WTC11 (cell line): ENCODE results near the gene MON1A. TPM values are rescaled to one million over a fixed set of nuclear protein-coding genes. Genes with fewer than 3 reads are reported as not detected.

Experiments used
- ATAC-seq: fragments of 200-7000 bp; cut with Tn5 transposase; 2 replicates; pipeline ENCODE4 v1.10.0; 2021; ENCODE audit warnings: mild to moderate bottlenecking, moderate library complexity
- CTCF ChIA-PET: fragments of 300-600 bp; sonication (Branson Sonifier 250); formaldehyde crosslinking; loops from one replicate; lab custom pipeline; 2021; ENCODE audit warnings: antibody characterized with exemption; lab: Charles Lee
- POLR2A ChIA-PET: fragments of 350-600 bp; sonication (Branson Sonifier 250); formaldehyde crosslinking; loops from one replicate; lab custom pipeline; 2021; ENCODE audit warnings: antibody characterized with exemption; lab: Charles Lee
- DNase-seq: peaks from one replicate; pipeline ENCODE4 v3.0.0; 2021; ENCODE audit warnings: low spot score
- H3K27ac Mint-ChIP-seq: 2 replicates; pipeline ENCODE4 v1.8.0; 2021; ENCODE audit warnings: mixed read lengths
- H3K27me3 Mint-ChIP-seq: 2 replicates; pipeline ENCODE4 v1.8.0; 2021; ENCODE audit warnings: low read depth, mild to moderate bottlenecking, moderate library complexity, mixed read lengths
- H3K36me3 Mint-ChIP-seq: 2 replicates; pipeline ENCODE4 v1.8.0; 2021; ENCODE audit warnings: mixed read lengths
- H3K4me1 Mint-ChIP-seq: 2 replicates; pipeline ENCODE4 v1.8.0; 2022; ENCODE audit warnings: mixed read lengths
- H3K4me3 Mint-ChIP-seq: 2 replicates; pipeline ENCODE4 v1.8.0; 2021; ENCODE audit warnings: mild to moderate bottlenecking, moderate library complexity, mixed read lengths
- H3K9me3 Mint-ChIP-seq: 2 replicates; pipeline ENCODE4 v1.8.0; 2021; ENCODE audit warnings: mixed read lengths
- FOXK1 ChIP-seq: sonication (generic); formaldehyde crosslinking; IDR thresholded peaks from 2 replicates; pipeline ENCODE4 v1.8.0; 2022; ENCODE audit warnings: mild to moderate bottlenecking, moderate library complexity, missing genetic modification reagents
- GABPB1 ChIP-seq: sonication (generic); formaldehyde crosslinking; IDR thresholded peaks from 2 replicates; pipeline ENCODE4 v1.8.1; 2023; ENCODE audit warnings: mild to moderate bottlenecking, missing genetic modification reagents
- JUN ChIP-seq: sonication (generic); formaldehyde crosslinking; IDR thresholded peaks from 2 replicates; pipeline ENCODE4 v1.8.0; 2023; ENCODE audit warnings: mild to moderate bottlenecking, missing genetic modification reagents
- KAT7 ChIP-seq: sonication (generic); formaldehyde crosslinking; IDR thresholded peaks from 2 replicates; pipeline ENCODE4 v1.8.1; 2023; ENCODE audit warnings: missing genetic modification reagents, mild to moderate bottlenecking, borderline replicate concordance
- MXD4 ChIP-seq: fragments of 250-450 bp; sonication (Bioruptor Pico); IDR thresholded peaks from 2 replicates; pipeline ENCODE4 v1.8.0; 2021; ENCODE audit warnings: mild to moderate bottlenecking, moderate library complexity, borderline replicate concordance
- NFE2L1 ChIP-seq: sonication (generic); formaldehyde crosslinking; IDR thresholded peaks from 2 replicates; pipeline ENCODE4 v1.8.1; 2023; ENCODE audit warnings: missing genetic modification reagents
- NR3C1 ChIP-seq: sonication (generic); formaldehyde crosslinking; conservative IDR thresholded peaks from 2 replicates; pipeline ENCODE4 v1.8.1; 2023; ENCODE audit warnings: low read depth, mild to moderate bottlenecking, missing genetic modification reagents
- TCF7 ChIP-seq: sonication (generic); formaldehyde crosslinking; IDR thresholded peaks from 2 replicates; pipeline ENCODE4 v1.8.0; 2022; ENCODE audit warnings: mild to moderate bottlenecking, low read depth, missing genetic modification reagents, moderate library complexity
- ZNF219 ChIP-seq: sonication (generic); formaldehyde crosslinking; IDR thresholded peaks from 2 replicates; pipeline ENCODE4 v1.8.0; 2023; ENCODE audit warnings: missing genetic modification reagents, mild to moderate bottlenecking, borderline replicate concordance
- ZNF416 ChIP-seq: fragments of 250-450 bp; sonication (Bioruptor Pico); IDR thresholded peaks from 2 replicates; pipeline ENCODE4 v1.9.0; 2021; ENCODE audit warnings: mild to moderate bottlenecking, inconsistent platforms
- ZNF671 ChIP-seq: fragments of 250-450 bp; sonication (Bioruptor Pico); IDR thresholded peaks from 2 replicates; pipeline ENCODE4 v1.8.0; 2021; ENCODE audit warnings: mild to moderate bottlenecking
- total RNA-seq: library from RNA; stranded (reverse); gene quantifications from 3 replicates; pipeline ENCODE4 v1.2.3, GENCODE V29; 2021
- TF ChIP-seq, protein P1 (sequence below): sonication (generic); formaldehyde crosslinking; IDR thresholded peaks from 2 replicates; pipeline ENCODE4 v1.8.1; 2022; ENCODE audit warnings: mild to moderate bottlenecking, moderate library complexity, missing genetic modification reagents
- TF ChIP-seq, protein P2 (sequence below): sonication (generic); formaldehyde crosslinking; IDR thresholded peaks from 2 replicates; pipeline ENCODE4 v1.8.1; 2022; ENCODE audit warnings: low read depth, missing genetic modification reagents, borderline replicate concordance
- TF ChIP-seq, protein P3 (sequence below): sonication (generic); formaldehyde crosslinking; IDR thresholded peaks from 2 replicates; pipeline ENCODE4 v1.8.0; 2023; ENCODE audit warnings: missing genetic modification reagents, mild to moderate bottlenecking, borderline replicate concordance
- TF ChIP-seq, protein P4 (sequence below): sonication (generic); formaldehyde crosslinking; IDR thresholded peaks from 2 replicates; pipeline ENCODE4 v1.8.1; 2023; ENCODE audit warnings: mild to moderate bottlenecking, missing genetic modification reagents
- TF ChIP-seq, protein P5 (sequence below): sonication (generic); formaldehyde crosslinking; IDR thresholded peaks from 2 replicates; pipeline ENCODE4 v1.8.1; 2022; ENCODE audit warnings: low read depth, mild to moderate bottlenecking, moderate library complexity, missing genetic modification reagents, borderline replicate concordance
- TF ChIP-seq, protein P6 (sequence below): sonication (generic); formaldehyde crosslinking; conservative IDR thresholded peaks from 2 replicates; pipeline ENCODE4 v1.8.1; 2022; ENCODE audit warnings: mild to moderate bottlenecking, missing genetic modification reagents
- TF ChIP-seq, protein P7 (sequence below): sonication (generic); formaldehyde crosslinking; IDR thresholded peaks from 2 replicates; pipeline ENCODE4 v1.8.0; 2022; ENCODE audit warnings: mild to moderate bottlenecking, missing genetic modification reagents
- TF ChIP-seq, protein P8 (sequence below): fragments of 250-450 bp; sonication (Bioruptor Pico); IDR thresholded peaks from 2 replicates; pipeline ENCODE4 v1.9.0; 2021; ENCODE audit warnings: mild to moderate bottlenecking

The MON1A gene
- total RNA-seq, 1 experiment from 2014 or later = 8.6 TPM

DNA sequence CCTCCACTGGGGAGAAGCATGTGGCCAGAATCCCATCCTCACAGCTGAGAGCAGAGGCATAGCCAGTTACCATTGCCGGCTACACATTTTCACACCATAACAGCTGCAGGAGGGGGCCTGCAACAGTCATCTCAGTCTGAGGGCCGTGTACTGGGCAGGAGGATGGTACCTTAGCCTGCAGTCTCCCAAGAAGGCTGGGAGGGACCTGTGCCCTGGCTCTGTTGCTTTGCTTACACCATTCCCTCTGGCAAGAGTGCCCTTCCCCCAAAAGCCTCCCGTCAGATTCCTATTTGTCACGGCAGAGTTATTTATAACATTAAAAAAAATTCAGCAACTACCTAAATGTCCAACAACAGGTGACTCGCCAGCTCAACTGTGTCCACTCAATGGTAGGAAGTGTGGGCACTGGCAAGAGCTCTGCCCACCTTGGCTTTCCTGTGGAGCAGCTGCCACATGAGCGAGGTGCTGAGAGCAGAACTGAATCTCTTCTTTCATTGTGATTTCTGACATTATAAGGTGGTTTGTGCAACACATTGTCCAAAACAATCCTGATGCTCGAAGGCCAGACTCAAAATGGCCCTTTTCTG is 64.3 kb downstream of the MON1A start:
- H3K36me3 Mint-ChIP-seq = peaks cover 8% of the 10 kb centered on the region
- ChIA-PET CTCF (interaction anchor here (1.1 to 3.9 kb wide), 3 partner anchors 13 to 64 kb away, joined by 3 to 11 read pairs (median 4); partner anchors contain the start of gene MON1A), POLR2A (no interaction called here)
- H3K4me1 Mint-ChIP-seq = peaks cover 44% of the 10 kb centered on the region
- DNase-seq (no peak), ATAC-seq (no peak)
- no peaks in the 10 kb centered on the region for H3K27me3 Mint-ChIP-seq
- H3K27ac Mint-ChIP-seq = no peak overlapping the region
- TF ChIP-seq ZNF671 (CRISPR knock-in tag) (no peak), TCF7 (CRISPR knock-in tag) (no peak), FOXK1 (CRISPR knock-in tag) (no peak), MXD4 (CRISPR knock-in tag) (no peak), NFE2L1 (CRISPR knock-in tag) (no peak), ZNF219 (CRISPR knock-in tag) (no peak)
- TF ChIP-seq, protein P1, sequence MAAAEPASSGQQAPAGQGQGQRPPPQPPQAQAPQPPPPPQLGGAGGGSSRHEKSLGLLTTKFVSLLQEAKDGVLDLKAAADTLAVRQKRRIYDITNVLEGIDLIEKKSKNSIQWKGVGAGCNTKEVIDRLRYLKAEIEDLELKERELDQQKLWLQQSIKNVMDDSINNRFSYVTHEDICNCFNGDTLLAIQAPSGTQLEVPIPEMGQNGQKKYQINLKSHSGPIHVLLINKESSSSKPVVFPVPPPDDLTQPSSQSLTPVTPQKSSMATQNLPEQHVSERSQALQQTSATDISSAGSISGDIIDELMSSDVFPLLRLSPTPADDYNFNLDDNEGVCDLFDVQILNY (CRISPR knock-in tag) = no peak
- TF ChIP-seq, protein P2, sequence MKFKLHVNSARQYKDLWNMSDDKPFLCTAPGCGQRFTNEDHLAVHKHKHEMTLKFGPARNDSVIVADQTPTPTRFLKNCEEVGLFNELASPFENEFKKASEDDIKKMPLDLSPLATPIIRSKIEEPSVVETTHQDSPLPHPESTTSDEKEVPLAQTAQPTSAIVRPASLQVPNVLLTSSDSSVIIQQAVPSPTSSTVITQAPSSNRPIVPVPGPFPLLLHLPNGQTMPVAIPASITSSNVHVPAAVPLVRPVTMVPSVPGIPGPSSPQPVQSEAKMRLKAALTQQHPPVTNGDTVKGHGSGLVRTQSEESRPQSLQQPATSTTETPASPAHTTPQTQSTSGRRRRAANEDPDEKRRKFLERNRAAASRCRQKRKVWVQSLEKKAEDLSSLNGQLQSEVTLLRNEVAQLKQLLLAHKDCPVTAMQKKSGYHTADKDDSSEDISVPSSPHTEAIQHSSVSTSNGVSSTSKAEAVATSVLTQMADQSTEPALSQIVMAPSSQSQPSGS = no peak
- no peak overlapping the region for H3K4me3 Mint-ChIP-seq
- H3K9me3 Mint-ChIP-seq = no peaks in the 10 kb centered on the region

DNA sequence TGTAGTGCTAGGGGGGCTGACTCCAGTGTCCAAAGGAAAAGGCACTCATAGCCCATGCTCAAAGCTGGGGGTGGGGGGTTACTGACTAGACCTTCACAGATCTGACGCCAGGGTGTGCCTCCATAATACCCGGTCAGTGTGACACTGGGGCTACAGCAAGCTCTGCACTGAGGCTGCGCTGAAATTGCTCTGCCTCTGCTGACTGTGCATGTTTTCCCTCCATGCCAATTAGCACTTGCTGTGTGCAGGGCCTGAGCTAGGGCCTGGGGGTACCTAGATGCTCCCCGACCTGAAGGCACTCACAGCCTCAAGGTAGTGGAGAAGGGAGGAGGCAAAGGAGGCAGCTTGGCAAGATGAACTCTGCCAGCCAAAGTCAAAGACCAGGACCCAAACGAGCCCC is 65.1 kb downstream of the MON1A start:
- no peak for ATAC-seq
- TF ChIP-seq, protein P3, sequence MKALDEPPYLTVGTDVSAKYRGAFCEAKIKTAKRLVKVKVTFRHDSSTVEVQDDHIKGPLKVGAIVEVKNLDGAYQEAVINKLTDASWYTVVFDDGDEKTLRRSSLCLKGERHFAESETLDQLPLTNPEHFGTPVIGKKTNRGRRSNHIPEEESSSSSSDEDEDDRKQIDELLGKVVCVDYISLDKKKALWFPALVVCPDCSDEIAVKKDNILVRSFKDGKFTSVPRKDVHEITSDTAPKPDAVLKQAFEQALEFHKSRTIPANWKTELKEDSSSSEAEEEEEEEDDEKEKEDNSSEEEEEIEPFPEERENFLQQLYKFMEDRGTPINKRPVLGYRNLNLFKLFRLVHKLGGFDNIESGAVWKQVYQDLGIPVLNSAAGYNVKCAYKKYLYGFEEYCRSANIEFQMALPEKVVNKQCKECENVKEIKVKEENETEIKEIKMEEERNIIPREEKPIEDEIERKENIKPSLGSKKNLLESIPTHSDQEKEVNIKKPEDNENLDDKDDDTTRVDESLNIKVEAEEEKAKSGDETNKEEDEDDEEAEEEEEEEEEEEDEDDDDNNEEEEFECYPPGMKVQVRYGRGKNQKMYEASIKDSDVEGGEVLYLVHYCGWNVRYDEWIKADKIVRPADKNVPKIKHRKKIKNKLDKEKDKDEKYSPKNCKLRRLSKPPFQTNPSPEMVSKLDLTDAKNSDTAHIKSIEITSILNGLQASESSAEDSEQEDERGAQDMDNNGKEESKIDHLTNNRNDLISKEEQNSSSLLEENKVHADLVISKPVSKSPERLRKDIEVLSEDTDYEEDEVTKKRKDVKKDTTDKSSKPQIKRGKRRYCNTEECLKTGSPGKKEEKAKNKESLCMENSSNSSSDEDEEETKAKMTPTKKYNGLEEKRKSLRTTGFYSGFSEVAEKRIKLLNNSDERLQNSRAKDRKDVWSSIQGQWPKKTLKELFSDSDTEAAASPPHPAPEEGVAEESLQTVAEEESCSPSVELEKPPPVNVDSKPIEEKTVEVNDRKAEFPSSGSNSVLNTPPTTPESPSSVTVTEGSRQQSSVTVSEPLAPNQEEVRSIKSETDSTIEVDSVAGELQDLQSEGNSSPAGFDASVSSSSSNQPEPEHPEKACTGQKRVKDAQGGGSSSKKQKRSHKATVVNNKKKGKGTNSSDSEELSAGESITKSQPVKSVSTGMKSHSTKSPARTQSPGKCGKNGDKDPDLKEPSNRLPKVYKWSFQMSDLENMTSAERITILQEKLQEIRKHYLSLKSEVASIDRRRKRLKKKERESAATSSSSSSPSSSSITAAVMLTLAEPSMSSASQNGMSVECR (CRISPR knock-in tag) = no peak
- TF ChIP-seq, protein P4, sequence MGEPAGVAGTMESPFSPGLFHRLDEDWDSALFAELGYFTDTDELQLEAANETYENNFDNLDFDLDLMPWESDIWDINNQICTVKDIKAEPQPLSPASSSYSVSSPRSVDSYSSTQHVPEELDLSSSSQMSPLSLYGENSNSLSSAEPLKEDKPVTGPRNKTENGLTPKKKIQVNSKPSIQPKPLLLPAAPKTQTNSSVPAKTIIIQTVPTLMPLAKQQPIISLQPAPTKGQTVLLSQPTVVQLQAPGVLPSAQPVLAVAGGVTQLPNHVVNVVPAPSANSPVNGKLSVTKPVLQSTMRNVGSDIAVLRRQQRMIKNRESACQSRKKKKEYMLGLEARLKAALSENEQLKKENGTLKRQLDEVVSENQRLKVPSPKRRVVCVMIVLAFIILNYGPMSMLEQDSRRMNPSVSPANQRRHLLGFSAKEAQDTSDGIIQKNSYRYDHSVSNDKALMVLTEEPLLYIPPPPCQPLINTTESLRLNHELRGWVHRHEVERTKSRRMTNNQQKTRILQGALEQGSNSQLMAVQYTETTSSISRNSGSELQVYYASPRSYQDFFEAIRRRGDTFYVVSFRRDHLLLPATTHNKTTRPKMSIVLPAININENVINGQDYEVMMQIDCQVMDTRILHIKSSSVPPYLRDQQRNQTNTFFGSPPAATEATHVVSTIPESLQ (CRISPR knock-in tag) = no peak
- TF ChIP-seq, protein P5, sequence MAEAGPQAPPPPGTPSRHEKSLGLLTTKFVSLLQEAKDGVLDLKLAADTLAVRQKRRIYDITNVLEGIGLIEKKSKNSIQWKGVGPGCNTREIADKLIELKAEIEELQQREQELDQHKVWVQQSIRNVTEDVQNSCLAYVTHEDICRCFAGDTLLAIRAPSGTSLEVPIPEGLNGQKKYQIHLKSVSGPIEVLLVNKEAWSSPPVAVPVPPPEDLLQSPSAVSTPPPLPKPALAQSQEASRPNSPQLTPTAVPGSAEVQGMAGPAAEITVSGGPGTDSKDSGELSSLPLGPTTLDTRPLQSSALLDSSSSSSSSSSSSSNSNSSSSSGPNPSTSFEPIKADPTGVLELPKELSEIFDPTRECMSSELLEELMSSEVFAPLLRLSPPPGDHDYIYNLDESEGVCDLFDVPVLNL (CRISPR knock-in tag) = no peak
- TF ChIP-seq, protein P6, sequence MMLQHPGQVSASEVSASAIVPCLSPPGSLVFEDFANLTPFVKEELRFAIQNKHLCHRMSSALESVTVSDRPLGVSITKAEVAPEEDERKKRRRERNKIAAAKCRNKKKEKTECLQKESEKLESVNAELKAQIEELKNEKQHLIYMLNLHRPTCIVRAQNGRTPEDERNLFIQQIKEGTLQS (CRISPR knock-in tag) = no peak
- TF ChIP-seq KAT7 (CRISPR knock-in tag) (no peak), GABPB1 (CRISPR knock-in tag) (no peak), JUN (CRISPR knock-in tag) (no peak), NR3C1 (CRISPR knock-in tag) (no peak), ZNF416 (CRISPR knock-in tag) (no peak)
- TF ChIP-seq, protein P7, sequence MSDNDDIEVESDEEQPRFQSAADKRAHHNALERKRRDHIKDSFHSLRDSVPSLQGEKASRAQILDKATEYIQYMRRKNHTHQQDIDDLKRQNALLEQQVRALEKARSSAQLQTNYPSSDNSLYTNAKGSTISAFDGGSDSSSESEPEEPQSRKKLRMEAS (CRISPR knock-in tag) = no peak
- TF ChIP-seq, protein P8, sequence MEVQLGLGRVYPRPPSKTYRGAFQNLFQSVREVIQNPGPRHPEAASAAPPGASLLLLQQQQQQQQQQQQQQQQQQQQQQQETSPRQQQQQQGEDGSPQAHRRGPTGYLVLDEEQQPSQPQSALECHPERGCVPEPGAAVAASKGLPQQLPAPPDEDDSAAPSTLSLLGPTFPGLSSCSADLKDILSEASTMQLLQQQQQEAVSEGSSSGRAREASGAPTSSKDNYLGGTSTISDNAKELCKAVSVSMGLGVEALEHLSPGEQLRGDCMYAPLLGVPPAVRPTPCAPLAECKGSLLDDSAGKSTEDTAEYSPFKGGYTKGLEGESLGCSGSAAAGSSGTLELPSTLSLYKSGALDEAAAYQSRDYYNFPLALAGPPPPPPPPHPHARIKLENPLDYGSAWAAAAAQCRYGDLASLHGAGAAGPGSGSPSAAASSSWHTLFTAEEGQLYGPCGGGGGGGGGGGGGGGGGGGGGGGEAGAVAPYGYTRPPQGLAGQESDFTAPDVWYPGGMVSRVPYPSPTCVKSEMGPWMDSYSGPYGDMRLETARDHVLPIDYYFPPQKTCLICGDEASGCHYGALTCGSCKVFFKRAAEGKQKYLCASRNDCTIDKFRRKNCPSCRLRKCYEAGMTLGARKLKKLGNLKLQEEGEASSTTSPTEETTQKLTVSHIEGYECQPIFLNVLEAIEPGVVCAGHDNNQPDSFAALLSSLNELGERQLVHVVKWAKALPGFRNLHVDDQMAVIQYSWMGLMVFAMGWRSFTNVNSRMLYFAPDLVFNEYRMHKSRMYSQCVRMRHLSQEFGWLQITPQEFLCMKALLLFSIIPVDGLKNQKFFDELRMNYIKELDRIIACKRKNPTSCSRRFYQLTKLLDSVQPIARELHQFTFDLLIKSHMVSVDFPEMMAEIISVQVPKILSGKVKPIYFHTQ (CRISPR knock-in tag) = no peak
- TF ChIP-seq, all 79 proteins: peak for 0
- no peak overlapping the region for H3K4me3 Mint-ChIP-seq
- H3K36me3 Mint-ChIP-seq = peaks cover 13% of the 10 kb centered on the region
- ChIA-PET CTCF (interaction anchor here (3.9 kb wide), 1 partner anchor 25 kb away, joined by 11 read pairs; no protein-coding TSS in a partner anchor), POLR2A (no interaction called here)
- peaks cover 44% of the 10 kb centered on the region for H3K4me1 Mint-ChIP-seq
- no peaks in the 10 kb centered on the region for H3K27me3 Mint-ChIP-seq
- no peak overlapping the region for H3K27ac Mint-ChIP-seq
- no peak for DNase-seq
- H3K9me3 Mint-ChIP-seq = no peaks in the 10 kb centered on the region
